Sigmoid colon (tissue), 4 donors: ENCODE measurements around the gene SMIM17.

ENCODE experiments used
- CTCF ChIP-seq, 4 experiments: fragments of 450-650 bp in 3 of 4; fragments of 200-600 bp in 1 of 4; IDR thresholded peaks; one replicate each; pipeline ENCODE4 v1.5.1; 2016 to 2019; ENCODE audit warnings: antibody characterized with exemption in 4 of 4, mild to moderate bottlenecking in 3 of 4, moderate library complexity in 2 of 4
- EP300 ChIP-seq, 4 donors: sonication (generic); formaldehyde crosslinking; IDR thresholded peaks; one replicate each; pipeline ENCODE4 v1.6.1; 2017; ENCODE audit warnings: antibody characterized with exemption in 4 of 4
- POLR2A ChIP-seq, 2 donors: fragments of 450-650 bp; IDR thresholded peaks; one replicate each; pipeline ENCODE4 v1.6.1; 2016; ENCODE audit warnings: antibody characterized with exemption in 2 of 2, mild to moderate bottlenecking in 2 of 2, moderate library complexity in 2 of 2

- TF ChIP-seq POLR2A (IDR thresholded peaks at IDR 0.05) (no peak), CTCF (IDR thresholded peaks at IDR 0.05) (no peak), EP300 (IDR thresholded peaks at IDR 0.05) (no peak)
Measured at GRCh38 chr19:56699552-56699951, 56.6 kb downstream of the SMIM17 start.
